Testis (tissue), 3 donors: ENCODE data around the gene RHBDL1. TPM values are rescaled to one million over a fixed set of nuclear protein-coding genes. Genes with fewer than 3 reads are reported as not detected.

Source experiments
- DNase-seq: peaks from one replicate; pipeline ENCODE4 v3.0.0-alpha.2; 2019
- H3K27ac ChIP-seq, 2 donors: fragments of 200-600 bp; sonication (generic); one replicate each; pipeline ENCODE4 v1.5.1; 2019
- H3K27me3 ChIP-seq: fragments of 200-600 bp; sonication (generic); one replicate; pipeline ENCODE4 v1.5.1; 2019
- H3K36me3 ChIP-seq: fragments of 200-600 bp; sonication (generic); one replicate; pipeline ENCODE4 v1.5.1; 2017; ENCODE audit warnings: low read depth; ENCODE audit errors: missing control alignments
- H3K4me1 ChIP-seq: fragments of 200-600 bp; sonication (generic); one replicate; pipeline ENCODE4 v1.5.1; 2019
- H3K4me3 ChIP-seq, 2 donors: fragments of 200-600 bp; sonication (generic); one replicate each; pipeline ENCODE4 v1.5.1; 2017 to 2019
- H3K9me3 ChIP-seq: fragments of 200-600 bp; sonication (generic); one replicate; pipeline ENCODE4 v1.5.1; 2017
- POLR2A ChIP-seq: fragments of 450-650 bp; IDR thresholded peaks from one replicate; pipeline ENCODE4 v1.6.1; 2017; ENCODE audit warnings: antibody characterized with exemption, mild to moderate bottlenecking, moderate library complexity
- WGBS, 2 donors: methylation state at CpG; one replicate each; pipeline ENCODE4 v1.1.5; 2018; 5-methylcytosine and 5-hydroxymethylcytosine counted together
- intact Hi-C: fragments of 100-400 bp; cut with DNase I; formaldehyde crosslinking; loops from one replicate; pipeline ENCODE4 v1.15.1; 2023; ENCODE audit warnings: low total_unique reads
- polyA plus RNA-seq: library from polyadenylated mRNA; stranded (reverse); fragments of 350-450 nt; fragmentation: Illumina TruSeq; extraction: RNeasy Lipid Tissue Mini Kit (QIAGEN cat#74804); gene quantifications from one replicate; pipeline ENCODE4 v1.2.3, GENCODE V29; 2014; ENCODE audit warnings: low read depth, low replicate concordance; ENCODE audit not compliant: insufficient read depth
- total RNA-seq, 2 donors: library from RNA; depleted of rRNA; stranded (reverse); fragments of >200 nt; gene quantifications; one replicate each; pipeline ENCODE4 v1.2.3, GENCODE V29; 2016
- TF ChIP-seq, protein P1 (sequence below), 3 experiments: fragments of 450-650 bp in 2 of 3; fragments of 200-600 bp in 1 of 3; sonication (generic) in 1 of 3; IDR thresholded peaks; one replicate each; pipeline ENCODE4 v1.5.1; 2016 to 2019; ENCODE audit warnings: antibody characterized with exemption in 3 of 3, mild to moderate bottlenecking in 2 of 3, moderate library complexity in 1 of 3

RHBDL1 gene
- total and polyA plus RNA-seq, 3 donors from 2014 or later = 2.1 to 9.8 (median 8.5) TPM

GRCh38 chr16:641326-642188, 33.9 kb upstream of the RHBDL1 start, which contains the start of gene MCRIP2:
Gene MCRIP2, plus strand, starts transcription at chr16:641828. Its CDS starts 164 bp downstream, at chr16:641992.
- Histone ChIP-seq H3K36me3 (no peaks in the 10 kb centered on the region), H3K4me3 (peak within 1 kb of the TSS; percentile 72 to 74), H3K27ac (peak within 1 kb of the TSS; percentile 88 to 89), H3K9me3 (no peaks in the 10 kb centered on the region), H3K4me1 (peaks cover 21% of the 10 kb centered on the region), H3K27me3 (no peaks in the 10 kb centered on the region)
- intact Hi-C loops = no loop called here
- WGBS, 2 donors = 1% methylated on average over 36 of the region's 81 CpGs; no CpG with 5 or more reads in 1 of the 2 donors
- DNase-seq = peak; percentile 88
- TF ChIP-seq, protein P1, sequence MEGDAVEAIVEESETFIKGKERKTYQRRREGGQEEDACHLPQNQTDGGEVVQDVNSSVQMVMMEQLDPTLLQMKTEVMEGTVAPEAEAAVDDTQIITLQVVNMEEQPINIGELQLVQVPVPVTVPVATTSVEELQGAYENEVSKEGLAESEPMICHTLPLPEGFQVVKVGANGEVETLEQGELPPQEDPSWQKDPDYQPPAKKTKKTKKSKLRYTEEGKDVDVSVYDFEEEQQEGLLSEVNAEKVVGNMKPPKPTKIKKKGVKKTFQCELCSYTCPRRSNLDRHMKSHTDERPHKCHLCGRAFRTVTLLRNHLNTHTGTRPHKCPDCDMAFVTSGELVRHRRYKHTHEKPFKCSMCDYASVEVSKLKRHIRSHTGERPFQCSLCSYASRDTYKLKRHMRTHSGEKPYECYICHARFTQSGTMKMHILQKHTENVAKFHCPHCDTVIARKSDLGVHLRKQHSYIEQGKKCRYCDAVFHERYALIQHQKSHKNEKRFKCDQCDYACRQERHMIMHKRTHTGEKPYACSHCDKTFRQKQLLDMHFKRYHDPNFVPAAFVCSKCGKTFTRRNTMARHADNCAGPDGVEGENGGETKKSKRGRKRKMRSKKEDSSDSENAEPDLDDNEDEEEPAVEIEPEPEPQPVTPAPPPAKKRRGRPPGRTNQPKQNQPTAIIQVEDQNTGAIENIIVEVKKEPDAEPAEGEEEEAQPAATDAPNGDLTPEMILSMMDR (IDR thresholded peaks at IDR 0.05) = peak in 1 of 3 experiments; percentile 1
- no peak for TF ChIP-seq POLR2A

- H3K36me3 ChIP-seq = no peaks in the 10 kb centered on the region
- H3K27me3 ChIP-seq = no peaks in the 10 kb centered on the region
- H3K27ac ChIP-seq = peak overlapping the region; percentile 72 to 89
- peak; percentile 85 for DNase-seq
- intact Hi-C loops = no loop called here
- no peaks in the 10 kb centered on the region for H3K9me3 ChIP-seq
- peak overlapping the region; percentile 72 to 74 for H3K4me3 ChIP-seq
- H3K4me1 ChIP-seq = peaks cover 18% of the 10 kb centered on the region
- WGBS, 2 donors = 2 to 3% methylated on average over 8 to 52 of the region's 72 CpGs
- TF ChIP-seq, protein P1 (IDR thresholded peaks at IDR 0.05) = no peak
- no peak for TF ChIP-seq POLR2A
Measured at GRCh38 chr16:642189-643049, 33.1 kb upstream of the RHBDL1 start.

GRCh38 chr16:643050-643368, 32.5 kb upstream of the RHBDL1 start:
- no peaks in the 10 kb centered on the region for H3K36me3 ChIP-seq
- TF ChIP-seq POLR2A = no peak
- TF ChIP-seq, protein P1 (IDR thresholded peaks at IDR 0.05) = no peak
- no peaks in the 10 kb centered on the region for H3K9me3 ChIP-seq
- 76% methylated on average over 13 of the region's 13 CpGs; no CpG with 5 or more reads in 1 of the 2 donors for WGBS, 2 donors
- H3K4me3 ChIP-seq = peak overlapping the region in 1 of 2 donors; percentile 72
- peak overlapping the region; percentile 72 to 89 for H3K27ac ChIP-seq
- no peak for DNase-seq
- intact Hi-C loops = no loop called here
- H3K4me1 ChIP-seq = peaks cover 18% of the 10 kb centered on the region
- H3K27me3 ChIP-seq = no peaks in the 10 kb centered on the region

DNA sequence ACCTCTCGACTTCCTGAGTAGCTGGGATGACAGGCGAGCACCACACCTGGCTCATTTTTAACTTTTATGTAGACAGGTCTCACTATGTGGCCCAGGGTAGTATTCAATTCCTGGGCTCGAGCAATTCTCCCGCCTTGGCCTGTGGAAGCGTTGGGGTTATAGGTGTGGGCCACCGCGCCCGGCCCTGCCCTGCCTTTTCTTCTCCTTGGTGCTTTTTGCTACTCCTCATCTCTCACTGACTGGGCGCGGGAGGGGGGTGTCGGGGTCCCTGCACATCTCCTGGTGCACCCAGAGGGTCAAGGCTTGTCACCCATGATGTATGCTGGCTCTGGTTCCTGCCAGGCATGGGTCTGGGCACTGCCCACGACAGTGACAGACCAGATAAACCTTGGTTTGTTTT, 30.9 kb upstream of the RHBDL1 start:
- H3K9me3 ChIP-seq = no peaks in the 10 kb centered on the region
- DNase-seq = no peak
- intact Hi-C loops = no loop called here
- no peak for TF ChIP-seq POLR2A
- TF ChIP-seq, protein P1 (IDR thresholded peaks at IDR 0.05) = no peak
- H3K27me3 ChIP-seq = no peaks in the 10 kb centered on the region
- H3K27ac ChIP-seq = no peak overlapping the region
- H3K4me3 ChIP-seq = no peak overlapping the region
- WGBS, 2 donors = 87 to 89% methylated on average over 12 of the region's 12 CpGs
- peaks cover 20% of the 10 kb centered on the region for H3K4me1 ChIP-seq
- no peaks in the 10 kb centered on the region for H3K36me3 ChIP-seq
